Measurements from ENCODE around the gene CACNA2D4. TPM values are rescaled to one million over a fixed set of nuclear protein-coding genes. Genes with fewer than 3 reads are reported as not detected.
A peak's percentile ranks its signal among the peaks of the same experiment; 100 is the strongest.

Gene CACNA2D4
- total RNA-seq, 1 donor from 2014 or later: not detected

DNA sequence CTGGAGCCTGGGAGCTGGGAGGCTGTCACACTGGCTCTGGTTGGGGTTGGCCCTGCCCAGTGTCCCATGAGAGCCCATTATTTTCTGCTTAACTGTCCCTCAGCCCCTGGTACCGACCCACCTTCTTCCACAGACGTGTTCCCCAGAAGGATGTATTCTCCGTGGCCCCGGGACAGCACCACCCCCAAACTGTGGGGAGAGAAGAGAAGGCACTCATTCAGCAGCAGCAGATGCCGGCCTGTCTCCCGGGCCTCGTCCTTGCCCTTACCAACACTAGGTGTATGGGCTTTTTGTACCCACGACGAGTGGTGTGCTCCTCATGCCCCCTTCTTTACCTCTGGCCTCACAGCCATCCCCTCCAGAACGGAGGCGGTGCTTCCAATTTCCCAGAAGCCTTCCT is 60.0 kb downstream of the CACNA2D4 start:
- H3K36me3 ChIP-seq: no peaks in the 10 kb centered on the region
- intact Hi-C loops (cut with DNase I): no loop called here
- TF ChIP-seq, protein P1, sequence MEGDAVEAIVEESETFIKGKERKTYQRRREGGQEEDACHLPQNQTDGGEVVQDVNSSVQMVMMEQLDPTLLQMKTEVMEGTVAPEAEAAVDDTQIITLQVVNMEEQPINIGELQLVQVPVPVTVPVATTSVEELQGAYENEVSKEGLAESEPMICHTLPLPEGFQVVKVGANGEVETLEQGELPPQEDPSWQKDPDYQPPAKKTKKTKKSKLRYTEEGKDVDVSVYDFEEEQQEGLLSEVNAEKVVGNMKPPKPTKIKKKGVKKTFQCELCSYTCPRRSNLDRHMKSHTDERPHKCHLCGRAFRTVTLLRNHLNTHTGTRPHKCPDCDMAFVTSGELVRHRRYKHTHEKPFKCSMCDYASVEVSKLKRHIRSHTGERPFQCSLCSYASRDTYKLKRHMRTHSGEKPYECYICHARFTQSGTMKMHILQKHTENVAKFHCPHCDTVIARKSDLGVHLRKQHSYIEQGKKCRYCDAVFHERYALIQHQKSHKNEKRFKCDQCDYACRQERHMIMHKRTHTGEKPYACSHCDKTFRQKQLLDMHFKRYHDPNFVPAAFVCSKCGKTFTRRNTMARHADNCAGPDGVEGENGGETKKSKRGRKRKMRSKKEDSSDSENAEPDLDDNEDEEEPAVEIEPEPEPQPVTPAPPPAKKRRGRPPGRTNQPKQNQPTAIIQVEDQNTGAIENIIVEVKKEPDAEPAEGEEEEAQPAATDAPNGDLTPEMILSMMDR (IDR thresholded peaks at IDR 0.05): no peak
- no peaks in the 10 kb centered on the region for H3K27me3 ChIP-seq
- peaks cover 11 to 17% of the 10 kb centered on the region in 2 donors for H3K9me3 ChIP-seq
- H3K4me1 ChIP-seq: no peaks in the 10 kb centered on the region
- DNase-seq (ENCODE audit: low spot score in 2 of 2): peak in 1 of 2 donors; percentile 35
- H3K27ac ChIP-seq: no peak overlapping the region
- H3K4me3 ChIP-seq: no peak overlapping the region

- Histone ChIP-seq H3K27me3 (no peaks in the 10 kb centered on the region), H3K4me3 (no peak overlapping the region), H3K4me1 (no peaks in the 10 kb centered on the region), H3K27ac (no peak overlapping the region), H3K9me3 (peaks cover 11 to 17% of the 10 kb centered on the region in 2 donors), H3K36me3 (no peaks in the 10 kb centered on the region)
- DNase-seq (ENCODE audit: low spot score in 2 of 2): peak in 1 of 2 donors; percentile 31
- intact Hi-C loops (cut with DNase I): no loop called here
- TF ChIP-seq, protein P1 (IDR thresholded peaks at IDR 0.05): no peak
Measured at GRCh38 chr12:1857821-1858220, 60.6 kb downstream of the CACNA2D4 start.

GRCh38 chr12:1857086-1857485 is 61.4 kb downstream of the CACNA2D4 start:
- no peak overlapping the region for H3K4me3 ChIP-seq
- H3K27ac ChIP-seq: no peak overlapping the region
- H3K27me3 ChIP-seq: no peaks in the 10 kb centered on the region
- H3K4me1 ChIP-seq: no peaks in the 10 kb centered on the region
- H3K9me3 ChIP-seq: peaks cover 11 to 17% of the 10 kb centered on the region in 2 donors
- TF ChIP-seq, protein P1 (IDR thresholded peaks at IDR 0.05): no peak
- no peaks in the 10 kb centered on the region for H3K36me3 ChIP-seq
- peak in 1 of 2 donors; percentile 44 for DNase-seq (ENCODE audit: low spot score in 2 of 2)
- intact Hi-C loops (cut with DNase I): no loop called here

- Histone ChIP-seq H3K4me1 (peaks cover 0 to 2% of the 10 kb centered on the region in 2 donors), H3K36me3 (no peaks in the 10 kb centered on the region), H3K9me3 (peaks cover 11 to 17% of the 10 kb centered on the region in 2 donors), H3K27me3 (no peaks in the 10 kb centered on the region), H3K27ac (no peak overlapping the region), H3K4me3 (no peak overlapping the region)
- peak in 1 of 2 donors; percentile 16 for DNase-seq (ENCODE audit: low spot score in 2 of 2)
- intact Hi-C loops (cut with DNase I): no loop called here
- TF ChIP-seq, protein P1 (IDR thresholded peaks at IDR 0.05): no peak
Measured at GRCh38 chr12:1855241-1855640, 63.2 kb downstream of the CACNA2D4 start.

GRCh38 chr12:1853716-1854115 is 64.7 kb downstream of the CACNA2D4 start:
- peak in 1 of 2 donors; percentile 41 for DNase-seq (ENCODE audit: low spot score in 2 of 2)
- no peak overlapping the region for H3K4me3 ChIP-seq
- no peak overlapping the region for H3K27ac ChIP-seq
- peaks cover 11 to 17% of the 10 kb centered on the region in 2 donors for H3K9me3 ChIP-seq
- no peaks in the 10 kb centered on the region for H3K36me3 ChIP-seq
- H3K4me1 ChIP-seq: peaks cover 0 to 2% of the 10 kb centered on the region in 2 donors
- intact Hi-C loops (cut with DNase I): loop anchor here (5.0 kb wide), 1 partner anchor 84 kb away; no protein-coding TSS in a partner anchor
- H3K27me3 ChIP-seq: no peaks in the 10 kb centered on the region
- TF ChIP-seq, protein P1 (IDR thresholded peaks at IDR 0.05): no peak

DNA sequence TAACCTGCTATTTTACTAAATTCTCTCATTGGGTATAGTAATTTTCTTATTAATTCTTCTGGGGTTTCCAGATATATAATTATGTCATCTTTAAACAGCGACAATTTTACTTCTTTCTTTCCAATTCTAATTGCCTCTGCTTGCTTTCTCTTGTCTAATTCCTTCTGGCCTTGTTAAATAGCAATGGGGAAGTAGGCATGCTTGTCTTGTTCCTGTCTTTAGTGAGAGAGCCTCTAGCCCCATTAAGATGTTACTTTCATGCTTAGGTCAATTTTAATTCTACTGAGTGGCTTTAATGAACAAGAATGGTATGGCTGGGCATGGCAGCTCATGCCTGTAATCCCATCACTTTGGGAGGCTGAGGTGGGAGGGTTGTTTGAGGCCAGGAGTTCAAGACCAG is 66.4 kb downstream of the CACNA2D4 start:
- H3K4me1 ChIP-seq: peaks cover 0 to 2% of the 10 kb centered on the region in 2 donors
- H3K9me3 ChIP-seq: peaks cover 11 to 17% of the 10 kb centered on the region in 2 donors
- DNase-seq (ENCODE audit: low spot score in 2 of 2): no peak
- intact Hi-C loops (cut with DNase I): loop anchor here (5.0 kb wide), 1 partner anchor 85 kb away; no protein-coding TSS in a partner anchor
- no peak overlapping the region for H3K27ac ChIP-seq
- no peaks in the 10 kb centered on the region for H3K27me3 ChIP-seq
- no peaks in the 10 kb centered on the region for H3K36me3 ChIP-seq
- H3K4me3 ChIP-seq: no peak overlapping the region
- TF ChIP-seq, protein P1 (IDR thresholded peaks at IDR 0.05): no peak

Measured in ascending aorta (tissue), 2 donors.